ENCODE data around the gene LZIC.

- TF ChIP-seq POLR2AphosphoS5 (IDR thresholded peaks at IDR 0.05; ENCODE audit: low read depth, low read length) (no peak), CTCF (IDR thresholded peaks at IDR 0.05) (no peak), REST (IDR thresholded peaks at IDR 0.05; ENCODE audit: insufficient read depth in 1 of 2, low read depth in 2 of 2, low read length in 1 of 2) (no peak)
These were observed 26.7 kb downstream of the LZIC start for GRCh38 chr1:9916452-9916851.

Data from Panc1 (cell line).